ENCODE data around the gene GALNT18. TPM values are rescaled to one million over a fixed set of nuclear protein-coding genes. Genes with fewer than 3 reads are reported as not detected.

The GALNT18 gene
- total RNA-seq (7.9 TPM), polyA plus RNA-seq (16.1 TPM)
- long read RNA-seq, donor 1, partial matches to known transcripts = 0 of 1 reads
- long read RNA-seq, donor 1, other reads (novel, unspliced or antisense) = 0 of 1 reads
- long read RNA-seq, donor 2 = 0 reads
- long read RNA-seq, donor 3, partial matches to known transcripts = 0 of 1 reads
- long read RNA-seq, donor 3, other reads (novel, unspliced or antisense) = 0 of 1 reads
- long read RNA-seq, donor 4, partial matches to known transcripts = 0 of 1 reads
- long read RNA-seq, donor 4, other reads (novel, unspliced or antisense) = 0 of 1 reads
- long read RNA-seq, donor 5, transcript GALNT18-201 (11 exons, 2,504 nt) = major isoform, 6 of 6 reads
- long read RNA-seq, donor 5, partial matches to known transcripts = 0 of 6 reads
- long read RNA-seq, donor 5, other reads (novel, unspliced or antisense) = 0 of 6 reads
- long read RNA-seq, donor 6, partial matches to known transcripts = 0 of 2 reads
- long read RNA-seq, donor 6, other reads (novel, unspliced or antisense) = 0 of 2 reads
- long read RNA-seq, donor 7, partial matches to known transcripts = 0 of 5 reads
- long read RNA-seq, donor 7, other reads (novel, unspliced or antisense) = 0 of 5 reads
- long read RNA-seq, donor 8 = 0 reads
- long read RNA-seq, donor 9, transcript GALNT18-201 (11 exons, 2,504 nt) = major isoform, 5 of 5 reads
- long read RNA-seq, donor 9, partial matches to known transcripts = 0 of 5 reads
- long read RNA-seq, donor 9, other reads (novel, unspliced or antisense) = 0 of 5 reads
- long read RNA-seq, donor 10, partial matches to known transcripts = 0 of 3 reads
- long read RNA-seq, donor 10, other reads (novel, unspliced or antisense) = 0 of 3 reads

- WGBS = under 1% methylated on average over 71 of the region's 71 CpGs
- Histone ChIP-seq H3K9me3 (ENCODE audit: control insufficient read depth in 2 of 2, insufficient read depth in 1 of 2, low read length in 1 of 2) (no peaks in the 10 kb centered on the region), H3K4me1 (ENCODE audit: control insufficient read depth in 2 of 2, insufficient read depth in 2 of 2, low read length in 2 of 2) (peaks cover 2 to 27% of the 10 kb centered on the region in 2 donors), H3K27me3 (ENCODE audit: control insufficient read depth in 2 of 2, insufficient read depth in 1 of 2, low read length in 1 of 2) (peaks cover 27 to 42% of the 10 kb centered on the region in 2 donors), H3K36me3 (ENCODE audit: control insufficient read depth in 2 of 2, insufficient read depth in 2 of 2, low read length in 1 of 2) (no peaks in the 10 kb centered on the region), H3K4me3 (ENCODE audit: low read length in 2 of 2) (peak within 1 kb of the TSS; percentile 50 to 61), H3K27ac (ENCODE audit: low read depth in 1 of 2, low read length in 1 of 2) (peak within 1 kb of the TSS in 1 of 2 donors; percentile 9)
- peak; percentile 44 to 94 (median 86) for DNase-seq (ENCODE audit: low read depth in 6 of 9, low spot score in 9 of 9)
Measured at GRCh38 chr11:11621573-11622339, at the start of gene GALNT18. TSS of gene GALNT18 (minus strand) at chr11:11622005.

GRCh38 chr11:11670574-11670973 is 48.8 kb upstream of the GALNT18 start:
- no peaks in the 10 kb centered on the region for H3K27me3 ChIP-seq (ENCODE audit: control insufficient read depth in 2 of 2, insufficient read depth in 1 of 2, low read length in 1 of 2)
- H3K9me3 ChIP-seq (ENCODE audit: control insufficient read depth in 2 of 2, insufficient read depth in 1 of 2, low read length in 1 of 2) = no peaks in the 10 kb centered on the region
- 90% methylated on average over 5 of the region's 5 CpGs for WGBS
- no peaks in the 10 kb centered on the region for H3K4me1 ChIP-seq (ENCODE audit: control insufficient read depth in 2 of 2, insufficient read depth in 2 of 2, low read length in 2 of 2)
- no peak for DNase-seq (ENCODE audit: low read depth in 6 of 9, low spot score in 9 of 9)
- H3K4me3 ChIP-seq (ENCODE audit: low read length in 2 of 2) = no peak overlapping the region
- no peaks in the 10 kb centered on the region for H3K36me3 ChIP-seq (ENCODE audit: control insufficient read depth in 2 of 2, insufficient read depth in 2 of 2, low read length in 1 of 2)
- no peak overlapping the region for H3K27ac ChIP-seq (ENCODE audit: low read depth in 1 of 2, low read length in 1 of 2)

GRCh38 chr11:11669233-11669846 is 47.5 kb upstream of the GALNT18 start:
- H3K36me3 ChIP-seq (ENCODE audit: control insufficient read depth in 2 of 2, insufficient read depth in 2 of 2, low read length in 1 of 2) = no peaks in the 10 kb centered on the region
- H3K27me3 ChIP-seq (ENCODE audit: control insufficient read depth in 2 of 2, insufficient read depth in 1 of 2, low read length in 1 of 2) = no peaks in the 10 kb centered on the region
- WGBS = 84% methylated on average over 5 of the region's 5 CpGs
- no peaks in the 10 kb centered on the region for H3K9me3 ChIP-seq (ENCODE audit: control insufficient read depth in 2 of 2, insufficient read depth in 1 of 2, low read length in 1 of 2)
- DNase-seq (ENCODE audit: low read depth in 6 of 9, low spot score in 9 of 9) = no peak
- no peak overlapping the region for H3K4me3 ChIP-seq (ENCODE audit: low read length in 2 of 2)
- H3K4me1 ChIP-seq (ENCODE audit: control insufficient read depth in 2 of 2, insufficient read depth in 2 of 2, low read length in 2 of 2) = no peaks in the 10 kb centered on the region
- H3K27ac ChIP-seq (ENCODE audit: low read depth in 1 of 2, low read length in 1 of 2) = no peak overlapping the region

GRCh38 chr11:11668781-11669180 is 47.0 kb upstream of the GALNT18 start:
- WGBS = 68% methylated on average over 5 of the region's 5 CpGs
- Histone ChIP-seq H3K27ac (ENCODE audit: low read depth in 1 of 2, low read length in 1 of 2) (no peak overlapping the region), H3K4me1 (ENCODE audit: control insufficient read depth in 2 of 2, insufficient read depth in 2 of 2, low read length in 2 of 2) (no peaks in the 10 kb centered on the region), H3K27me3 (ENCODE audit: control insufficient read depth in 2 of 2, insufficient read depth in 1 of 2, low read length in 1 of 2) (no peaks in the 10 kb centered on the region), H3K36me3 (ENCODE audit: control insufficient read depth in 2 of 2, insufficient read depth in 2 of 2, low read length in 1 of 2) (no peaks in the 10 kb centered on the region), H3K4me3 (ENCODE audit: low read length in 2 of 2) (no peak overlapping the region), H3K9me3 (ENCODE audit: control insufficient read depth in 2 of 2, insufficient read depth in 1 of 2, low read length in 1 of 2) (no peaks in the 10 kb centered on the region)
- DNase-seq (ENCODE audit: low read depth in 6 of 9, low spot score in 9 of 9) = no peak

GRCh38 chr11:11668274-11668673 is 46.5 kb upstream of the GALNT18 start:
- H3K4me1 ChIP-seq (ENCODE audit: control insufficient read depth in 2 of 2, insufficient read depth in 2 of 2, low read length in 2 of 2) = no peaks in the 10 kb centered on the region

GRCh38 chr11:11667056-11667455 is 45.3 kb upstream of the GALNT18 start:
- Histone ChIP-seq H3K27ac (ENCODE audit: low read depth in 1 of 2, low read length in 1 of 2) (no peak overlapping the region), H3K4me1 (ENCODE audit: control insufficient read depth in 2 of 2, insufficient read depth in 2 of 2, low read length in 2 of 2) (no peaks in the 10 kb centered on the region), H3K36me3 (ENCODE audit: control insufficient read depth in 2 of 2, insufficient read depth in 2 of 2, low read length in 1 of 2) (no peaks in the 10 kb centered on the region), H3K27me3 (ENCODE audit: control insufficient read depth in 2 of 2, insufficient read depth in 1 of 2, low read length in 1 of 2) (no peaks in the 10 kb centered on the region), H3K4me3 (ENCODE audit: low read length in 2 of 2) (no peak overlapping the region), H3K9me3 (ENCODE audit: control insufficient read depth in 2 of 2, insufficient read depth in 1 of 2, low read length in 1 of 2) (no peaks in the 10 kb centered on the region)
- 97% methylated on average over 3 of the region's 3 CpGs for WGBS
- DNase-seq (ENCODE audit: low read depth in 6 of 9, low spot score in 9 of 9) = no peak

More at GRCh38 chr11:11668274-11668673, 46.5 kb upstream of the GALNT18 start:
- Histone ChIP-seq H3K9me3 (ENCODE audit: control insufficient read depth in 2 of 2, insufficient read depth in 1 of 2, low read length in 1 of 2) (no peaks in the 10 kb centered on the region), H3K27me3 (ENCODE audit: control insufficient read depth in 2 of 2, insufficient read depth in 1 of 2, low read length in 1 of 2) (no peaks in the 10 kb centered on the region), H3K36me3 (ENCODE audit: control insufficient read depth in 2 of 2, insufficient read depth in 2 of 2, low read length in 1 of 2) (no peaks in the 10 kb centered on the region), H3K4me3 (ENCODE audit: low read length in 2 of 2) (no peak overlapping the region), H3K27ac (ENCODE audit: low read depth in 1 of 2, low read length in 1 of 2) (no peak overlapping the region)
- 8% methylated on average over 3 of the region's 3 CpGs for WGBS
- DNase-seq (ENCODE audit: low read depth in 6 of 9, low spot score in 9 of 9) = no peak

- Histone ChIP-seq H3K27me3 (ENCODE audit: control insufficient read depth in 2 of 2, insufficient read depth in 1 of 2, low read length in 1 of 2) (no peaks in the 10 kb centered on the region), H3K4me1 (ENCODE audit: control insufficient read depth in 2 of 2, insufficient read depth in 2 of 2, low read length in 2 of 2) (no peaks in the 10 kb centered on the region), H3K36me3 (ENCODE audit: control insufficient read depth in 2 of 2, insufficient read depth in 2 of 2, low read length in 1 of 2) (no peaks in the 10 kb centered on the region), H3K4me3 (ENCODE audit: low read length in 2 of 2) (no peak overlapping the region), H3K9me3 (ENCODE audit: control insufficient read depth in 2 of 2, insufficient read depth in 1 of 2, low read length in 1 of 2) (no peaks in the 10 kb centered on the region), H3K27ac (ENCODE audit: low read depth in 1 of 2, low read length in 1 of 2) (no peak overlapping the region)
- 82% methylated on average over 1 of the region's 1 CpG for WGBS
- DNase-seq (ENCODE audit: low read depth in 6 of 9, low spot score in 9 of 9) = no peak
Measured at GRCh38 chr11:11665407-11665806, 43.6 kb upstream of the GALNT18 start.

- no peaks in the 10 kb centered on the region for H3K36me3 ChIP-seq (ENCODE audit: control insufficient read depth in 2 of 2, insufficient read depth in 2 of 2, low read length in 1 of 2)
- H3K27ac ChIP-seq (ENCODE audit: low read depth in 1 of 2, low read length in 1 of 2) = no peak overlapping the region
- WGBS = 94% methylated on average over 4 of the region's 4 CpGs
- DNase-seq (ENCODE audit: low read depth in 6 of 9, low spot score in 9 of 9) = no peak
- no peak overlapping the region for H3K4me3 ChIP-seq (ENCODE audit: low read length in 2 of 2)
- H3K9me3 ChIP-seq (ENCODE audit: control insufficient read depth in 2 of 2, insufficient read depth in 1 of 2, low read length in 1 of 2) = no peaks in the 10 kb centered on the region
- no peaks in the 10 kb centered on the region for H3K27me3 ChIP-seq (ENCODE audit: control insufficient read depth in 2 of 2, insufficient read depth in 1 of 2, low read length in 1 of 2)
- no peaks in the 10 kb centered on the region for H3K4me1 ChIP-seq (ENCODE audit: control insufficient read depth in 2 of 2, insufficient read depth in 2 of 2, low read length in 2 of 2)
Measured at GRCh38 chr11:11663907-11664306, 42.1 kb upstream of the GALNT18 start.
